Ureter (tissue), 1 donor: ENCODE results near the gene LAMTOR1. TPM values are rescaled to one million over a fixed set of nuclear protein-coding genes. Genes with fewer than 3 reads are reported as not detected.
"Not testable (repeated sequence)": the region's sequence is repeated elsewhere in the genome, so short reads cannot be mapped to it uniquely, and the experiment has no call there.

Experiments
- DNase-seq: peaks from one replicate; pipeline ENCODE4 v3.0.0-alpha.2; 2020; ENCODE audit warnings: low spot score
- total RNA-seq: library from RNA; stranded (reverse); gene quantifications from one replicate; pipeline ENCODE4 v1.2.4, GENCODE V29; 2023
- donor health status: DM: yes; HTN: yes; CAD: no.

LAMTOR1 gene
- total RNA-seq: 92.2 TPM

DNA sequence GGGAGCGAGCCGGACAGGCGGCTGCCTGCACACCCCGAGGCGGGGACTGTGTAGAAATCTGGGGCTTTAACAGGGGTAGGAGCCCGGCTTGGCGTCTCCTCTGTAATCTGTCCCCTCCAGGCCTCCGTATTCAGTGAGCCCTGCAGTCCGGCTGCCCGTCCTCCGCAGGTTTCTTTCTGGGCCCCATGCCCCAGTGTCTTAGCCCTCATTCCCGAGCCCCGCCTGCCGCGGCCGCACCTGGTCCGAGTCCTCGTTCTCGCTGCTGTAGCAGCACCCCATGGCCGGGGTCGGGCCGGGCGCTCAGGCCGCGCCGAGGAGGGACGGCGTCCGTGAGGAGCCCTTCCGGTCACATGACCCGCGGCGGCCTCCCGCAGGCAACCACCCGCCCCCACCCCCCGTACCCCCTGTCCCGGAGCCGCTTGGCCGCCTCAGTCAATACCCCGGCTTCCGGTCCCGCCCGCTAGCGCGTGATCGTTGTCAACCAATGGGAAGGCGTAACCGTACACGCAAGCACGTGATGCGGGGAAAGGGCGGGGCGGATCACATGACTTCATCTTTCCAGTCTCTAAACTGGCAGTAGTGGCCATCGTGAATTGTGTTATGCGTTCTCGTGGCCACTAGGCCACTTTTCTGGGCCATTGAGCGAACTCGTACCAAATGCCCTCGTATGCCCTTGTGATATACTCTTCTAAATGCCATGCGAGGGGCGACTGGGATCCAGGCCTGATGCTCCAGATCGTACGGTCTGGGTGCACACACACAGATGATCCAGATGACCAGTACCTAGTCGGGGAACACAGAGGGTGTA, at the start of gene LAMTOR1:
Gene LAMTOR1, minus strand, starts transcription at position 352 of the 808 bp plus-strand sequence. Its CDS starts 73 bp downstream, at position 279.
- peak; percentile 100 for DNase-seq

DNA sequence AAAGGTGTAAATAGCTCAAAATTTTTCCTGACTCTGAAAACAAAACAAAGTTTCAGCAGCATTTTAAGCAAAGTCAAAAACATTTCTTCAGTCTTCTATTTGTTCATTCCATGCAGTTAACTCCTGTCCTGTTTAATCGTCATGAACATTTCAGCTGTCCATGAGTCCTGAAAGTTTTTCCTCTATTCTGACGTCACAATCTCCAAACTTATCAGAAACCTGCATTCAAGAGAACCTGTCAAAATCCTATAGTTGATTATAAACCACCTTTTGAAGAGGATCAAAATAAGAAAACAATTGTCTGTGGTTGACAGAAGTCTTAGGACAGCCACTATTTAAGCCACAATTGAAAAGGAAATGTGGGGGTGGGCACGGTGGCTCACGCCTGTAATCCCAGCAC, 47.8 kb upstream of the LAMTOR1 start:
- DNase-seq: no peak

DNA sequence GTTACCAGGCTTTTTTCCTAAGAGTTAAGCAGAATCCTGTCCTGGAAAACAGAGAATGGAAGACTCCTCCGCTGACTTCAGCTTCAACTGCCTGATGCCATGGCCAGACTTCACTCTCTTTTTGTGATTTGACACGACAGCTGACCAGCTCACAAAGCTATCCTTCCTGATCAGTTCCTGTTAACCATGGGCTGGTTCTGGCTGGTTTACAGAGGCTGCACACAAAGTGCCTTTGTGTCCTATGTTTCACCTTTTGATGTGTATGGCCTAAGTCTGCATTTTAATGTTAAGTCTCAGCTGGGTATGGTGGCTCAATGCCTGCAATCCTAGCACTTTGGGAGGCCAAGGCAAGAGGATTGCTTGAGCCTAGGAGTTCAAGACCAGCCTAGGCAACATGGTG, 43.5 kb upstream of the LAMTOR1 start:
- no peak for DNase-seq

GRCh38 chr11:72144807-72145565, 41.9 kb upstream of the LAMTOR1 start:
- no peak for DNase-seq

DNA sequence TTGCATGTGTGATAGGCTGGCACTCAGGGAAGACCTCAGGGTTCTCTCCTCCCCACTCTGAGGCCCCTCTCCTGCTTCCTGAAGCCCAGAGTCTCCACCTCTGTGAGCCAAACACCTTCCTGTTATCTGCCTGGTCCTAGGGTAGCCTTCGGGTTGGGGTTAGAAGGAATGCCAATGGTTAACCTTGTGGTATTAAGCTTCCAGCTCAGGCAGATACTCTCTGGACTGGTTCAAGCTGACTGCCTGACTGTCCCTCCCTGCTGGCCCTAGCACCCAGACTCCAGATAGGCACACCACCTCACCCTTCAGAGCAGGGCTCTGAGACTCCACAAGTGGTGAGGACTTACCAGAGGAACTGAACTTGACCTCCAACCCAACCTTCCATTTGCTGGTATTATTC, 39.4 kb upstream of the LAMTOR1 start:
- not testable (repeated sequence) for DNase-seq

DNA sequence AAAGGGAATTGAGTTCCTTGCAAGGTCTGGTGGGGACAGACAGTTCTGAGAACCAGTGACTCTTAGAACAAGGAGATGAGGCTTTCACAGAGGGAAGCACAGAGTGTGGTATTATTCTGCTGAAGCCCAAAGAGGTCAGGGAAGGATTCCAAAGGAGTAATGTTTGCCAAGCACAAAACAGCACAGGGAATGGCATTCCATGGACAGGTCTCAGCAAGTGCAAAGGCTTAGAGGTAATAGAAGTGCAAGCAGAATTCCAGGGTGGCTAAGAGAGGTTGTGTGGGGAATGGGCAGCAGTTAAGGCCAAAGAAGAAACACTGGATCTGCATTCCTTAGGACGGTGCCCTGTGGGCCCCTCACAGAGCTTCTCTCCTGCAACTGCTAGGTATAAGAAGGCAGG, 39.0 kb upstream of the LAMTOR1 start:
- not testable (repeated sequence) for DNase-seq

- DNase-seq: no peak
Observed at GRCh38 chr11:72141066-72141465, 38.0 kb upstream of the LAMTOR1 start.

DNA sequence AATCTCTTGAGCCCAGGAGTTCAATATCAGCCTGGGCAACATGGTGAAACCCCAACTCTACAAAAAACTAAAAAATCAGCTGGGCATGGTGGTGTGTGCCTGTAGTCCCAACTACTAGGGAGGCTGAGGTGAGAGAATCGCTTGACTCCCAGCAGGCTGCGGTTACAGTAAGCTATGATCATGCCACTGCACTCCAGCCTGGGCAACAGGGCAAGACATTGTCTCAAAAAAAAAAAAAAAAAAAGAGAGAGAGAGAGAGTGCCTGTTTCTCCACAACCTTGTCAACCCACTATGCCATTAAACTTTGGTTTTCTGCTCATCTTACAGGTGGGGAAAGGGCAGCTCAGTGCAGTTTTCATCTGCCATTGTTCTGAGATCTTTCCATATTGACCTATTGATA, 37.6 kb upstream of the LAMTOR1 start:
- DNase-seq: no peak

DNA sequence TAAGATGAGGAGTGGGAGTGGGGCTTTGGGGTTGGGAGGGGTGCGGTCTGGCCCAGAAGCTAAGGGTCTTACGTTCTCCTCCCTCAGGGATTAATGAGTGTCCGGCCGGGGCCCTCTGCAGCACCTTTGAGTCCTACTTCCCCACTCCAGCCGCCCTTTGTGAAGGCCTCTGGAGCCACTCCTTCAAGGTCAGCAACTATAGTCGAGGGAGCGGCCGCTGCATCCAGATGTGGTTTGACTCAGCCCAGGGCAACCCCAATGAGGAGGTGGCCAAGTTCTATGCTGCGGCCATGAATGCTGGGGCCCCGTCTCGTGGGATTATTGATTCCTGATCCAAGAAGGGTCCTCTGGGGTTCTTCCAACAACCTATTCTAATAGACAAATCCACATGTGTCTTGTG, 36.4 kb upstream of the LAMTOR1 start:
- no peak for DNase-seq

DNA sequence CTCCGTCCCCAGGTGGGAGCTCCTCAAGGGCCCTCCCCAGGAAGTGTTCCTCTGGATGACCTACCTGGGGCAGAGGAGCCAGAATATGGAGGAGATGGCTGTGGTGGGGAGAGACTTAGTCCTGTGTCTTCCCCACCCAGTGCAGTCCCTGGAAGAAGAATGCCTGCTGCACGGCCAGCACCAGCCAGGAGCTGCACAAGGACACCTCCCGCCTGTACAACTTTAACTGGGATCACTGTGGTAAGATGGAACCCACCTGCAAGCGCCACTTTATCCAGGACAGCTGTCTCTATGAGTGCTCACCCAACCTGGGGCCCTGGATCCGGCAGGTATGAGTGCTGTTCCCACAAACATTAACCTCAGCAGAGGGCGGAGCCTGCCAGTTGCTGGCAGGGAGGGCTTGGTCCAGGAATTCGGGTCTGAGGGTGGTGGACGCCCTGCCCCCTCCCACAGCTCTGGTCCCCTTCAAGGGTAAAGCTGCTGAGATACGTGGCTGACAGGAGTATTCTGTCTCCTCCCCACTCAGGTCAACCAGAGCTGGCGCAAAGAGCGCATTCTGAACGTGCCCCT, 35.8 kb upstream of the LAMTOR1 start:
- DNase-seq: no peak

- DNase-seq: no peak
Observed at GRCh38 chr11:72136684-72137262, 33.7 kb upstream of the LAMTOR1 start.

DNA sequence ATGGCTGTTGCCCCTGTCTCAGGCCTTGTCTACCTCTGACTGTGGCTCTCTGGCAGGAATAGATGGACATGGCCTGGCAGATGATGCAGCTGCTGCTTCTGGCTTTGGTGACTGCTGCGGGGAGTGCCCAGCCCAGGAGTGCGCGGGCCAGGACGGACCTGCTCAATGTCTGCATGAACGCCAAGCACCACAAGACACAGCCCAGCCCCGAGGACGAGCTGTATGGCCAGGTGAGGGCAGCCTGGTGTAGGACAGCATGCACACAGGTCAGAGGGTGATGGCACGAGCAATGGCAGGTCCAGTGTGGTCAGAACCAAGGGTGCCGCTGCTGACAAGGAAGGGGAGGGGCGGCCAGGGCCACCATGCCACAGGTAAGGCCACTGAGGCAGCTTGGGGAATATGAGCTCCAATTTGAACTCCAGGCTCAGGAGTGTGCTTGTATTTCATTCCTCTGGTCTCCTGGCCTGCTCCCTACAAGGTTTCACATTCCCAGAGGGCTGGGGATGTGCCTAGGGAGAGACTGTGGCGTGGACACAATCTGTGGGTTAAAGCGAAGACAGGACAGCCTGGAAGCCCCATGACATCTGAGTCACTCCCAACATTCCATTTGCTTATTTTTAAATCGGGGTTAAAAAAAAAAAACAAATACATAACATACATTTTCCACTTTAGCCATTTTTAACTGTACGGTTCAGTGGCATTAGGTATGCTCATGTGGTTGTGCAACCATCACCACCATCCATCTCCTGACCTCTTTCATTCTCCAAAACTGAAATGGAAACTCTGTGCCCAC, 33.0 kb upstream of the LAMTOR1 start:
- no peak for DNase-seq

DNA sequence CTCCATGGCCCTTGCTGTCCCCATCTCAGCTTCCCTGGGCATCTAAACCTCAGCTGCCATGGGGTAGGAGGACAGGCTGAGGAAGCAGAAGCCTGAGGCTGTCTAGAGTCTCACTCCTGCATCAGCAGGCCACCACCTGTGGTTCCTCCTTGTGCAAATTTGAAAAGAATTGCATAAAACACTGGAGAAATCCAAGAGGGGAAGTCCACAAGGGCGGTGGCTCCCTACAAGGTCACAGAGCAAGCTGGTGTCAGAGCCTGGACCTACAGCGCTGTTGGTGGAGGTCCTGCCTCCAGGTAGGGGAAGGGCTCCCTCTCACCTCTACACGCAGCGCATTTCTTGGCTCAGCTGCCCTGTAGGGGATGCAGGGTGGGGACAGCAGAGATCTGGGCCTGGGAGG, 32.4 kb upstream of the LAMTOR1 start, which contains the start of gene FOLR3:
Gene FOLR3, plus strand, starts transcription at position 253 of the 400 bp plus-strand sequence. CDS start 228 bp downstream, outside the sequence.
- not testable (repeated sequence) for DNase-seq

DNA sequence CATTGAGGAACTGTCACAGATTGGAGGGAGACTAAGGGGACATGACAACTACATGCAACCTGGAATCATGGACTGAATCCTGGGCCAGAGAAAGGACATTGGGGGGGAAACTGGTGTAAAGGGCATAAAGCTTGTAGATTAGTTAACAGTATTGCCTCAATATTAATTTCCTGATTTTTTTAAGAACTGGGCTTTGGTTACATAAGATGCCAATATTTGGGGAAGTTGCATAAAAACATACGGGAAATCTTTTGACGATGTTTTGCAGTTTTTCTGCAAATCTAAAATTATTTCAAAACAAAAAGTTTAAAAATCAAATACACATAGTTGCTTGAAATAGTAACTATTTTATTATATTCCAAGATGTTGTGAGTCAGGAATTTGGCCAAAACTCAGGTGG, 29.5 kb upstream of the LAMTOR1 start:
- no peak for DNase-seq

- DNase-seq: no peak
Observed at GRCh38 chr11:72129381-72129780, 26.3 kb upstream of the LAMTOR1 start.

DNA sequence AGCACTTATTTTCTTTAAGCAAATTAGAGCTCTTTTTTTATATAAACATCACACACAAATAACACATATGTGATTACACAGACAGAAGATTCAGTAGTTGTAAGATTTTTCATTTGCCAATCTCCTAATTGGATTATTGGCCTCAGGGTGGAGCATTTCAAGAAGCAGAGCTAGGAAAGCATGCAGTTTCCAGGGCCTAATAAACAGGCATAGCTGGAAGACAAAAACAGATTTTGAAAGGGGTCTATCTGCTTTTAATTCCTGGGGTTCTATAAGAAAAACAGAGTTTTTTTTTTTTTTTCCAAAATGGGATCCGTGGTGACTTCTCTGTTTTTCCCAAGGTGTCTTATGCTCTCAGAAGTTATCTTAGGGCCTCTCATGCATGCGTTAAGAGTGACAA, 24.8 kb upstream of the LAMTOR1 start:
- DNase-seq: no peak

DNA sequence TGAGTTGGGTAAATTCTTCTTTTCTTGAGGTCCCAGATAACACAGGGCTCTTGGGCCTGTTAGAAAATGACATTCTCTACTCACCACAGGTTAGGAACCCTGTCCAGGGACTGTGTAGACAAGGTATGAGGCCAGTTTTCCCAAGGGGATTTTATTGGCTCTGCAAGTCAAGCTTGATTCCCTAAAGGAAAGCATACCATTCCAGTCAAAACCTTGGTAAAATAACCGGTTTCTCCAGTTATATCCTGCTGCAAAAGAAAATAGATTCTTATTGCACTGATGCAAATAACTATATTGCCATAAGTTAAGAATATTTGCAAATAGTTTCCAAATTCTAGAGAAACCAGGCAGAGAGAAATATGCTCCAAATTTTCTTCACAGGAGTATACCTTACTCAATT, 22.9 kb upstream of the LAMTOR1 start:
- DNase-seq: no peak

- DNase-seq: no peak
Observed at GRCh38 chr11:72124046-72124445, 20.9 kb upstream of the LAMTOR1 start.

DNA sequence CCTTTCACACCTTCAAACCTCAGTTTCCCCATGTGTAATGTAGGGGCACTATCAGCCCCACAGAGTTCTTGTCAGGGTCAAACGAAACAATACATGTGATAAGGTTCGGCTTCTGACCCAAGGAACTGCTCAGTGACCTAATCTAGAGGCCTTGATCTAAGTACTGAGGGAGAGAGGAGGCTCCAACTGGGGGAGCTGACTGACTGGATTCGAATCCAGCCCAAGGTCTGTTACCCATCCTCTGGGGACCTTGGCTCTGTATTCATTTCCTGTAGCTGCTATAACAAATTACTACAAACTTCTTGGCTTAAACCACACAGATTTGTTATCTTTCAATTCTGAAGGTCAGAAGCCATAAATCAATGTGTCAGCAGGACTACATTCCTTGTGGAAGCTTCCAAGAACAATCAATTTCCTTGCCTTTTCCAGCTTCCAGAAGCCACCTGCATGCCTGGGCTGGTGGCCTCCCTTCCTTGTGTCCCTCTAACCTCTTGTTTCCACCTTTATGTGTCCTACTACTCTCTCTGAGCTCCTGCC, 20.1 kb upstream of the LAMTOR1 start:
- no peak for DNase-seq

GRCh38 chr11:72122607-72123006, 19.5 kb upstream of the LAMTOR1 start:
- DNase-seq: no peak

DNA sequence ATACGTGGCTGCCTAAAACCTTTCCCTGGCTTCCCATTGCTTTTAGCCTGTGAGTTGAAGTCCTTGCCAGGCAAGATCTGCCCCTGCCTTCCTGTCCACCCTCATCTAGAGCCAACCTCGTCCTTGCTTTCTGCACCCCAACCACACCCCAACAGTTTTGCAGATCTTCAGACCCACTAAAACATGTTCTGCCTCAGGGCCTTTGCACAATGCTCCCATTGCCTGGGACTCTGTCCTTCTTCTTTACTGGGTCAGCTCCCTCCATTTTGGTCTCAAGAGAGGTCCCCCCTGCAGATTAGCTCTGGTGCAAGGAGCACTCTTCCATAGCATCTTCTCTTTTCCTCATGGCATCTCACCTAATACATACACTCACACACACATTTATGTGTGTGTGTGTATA, 17.8 kb upstream of the LAMTOR1 start:
- no peak for DNase-seq
